Smooth muscle cell (in vitro differentiated cells): ENCODE results near the gene IBA57. TPM values are rescaled to one million over a fixed set of nuclear protein-coding genes. Genes with fewer than 3 reads are reported as not detected.
A peak's percentile ranks its signal among the peaks of the same experiment; 100 is the strongest.

ENCODE experiments used
- DNase-seq: peaks from one replicate; lab custom pipeline; 2025; ENCODE audit not compliant: unreplicated experiment; lab: John Stamatoyannopoulos, UW
- H2AFZ ChIP-seq: fragments of 200-600 bp; sonication (generic); 2 replicates; pipeline ENCODE4 v1.6.0; 2016; ENCODE audit warnings: antibody characterized with exemption, low read depth, mild to moderate bottlenecking
- H3F3A ChIP-seq: fragments of 200-600 bp; sonication (generic); 2 replicates; pipeline ENCODE4 v1.6.0; 2017; ENCODE audit warnings: antibody characterized with exemption, low read depth
- H3K27ac ChIP-seq: fragments of 200-600 bp; sonication (generic); 2 replicates; pipeline ENCODE4 v1.5.1; 2016; ENCODE audit warnings: low read depth, mild to moderate bottlenecking
- H3K27me3 ChIP-seq: fragments of 200-600 bp; sonication (generic); 2 replicates; pipeline ENCODE4 v1.6.1; 2016; ENCODE audit warnings: low read depth, mild to moderate bottlenecking
- H3K36me3 ChIP-seq: fragments of 200-600 bp; sonication (generic); 2 replicates; pipeline ENCODE4 v1.5.1; 2016; ENCODE audit warnings: low read depth
- H3K4me1 ChIP-seq: fragments of 200-600 bp; sonication (generic); 2 replicates; pipeline ENCODE4 v1.5.1; 2016; ENCODE audit warnings: low read depth
- H3K4me2 ChIP-seq: fragments of 200-600 bp; sonication (generic); 2 replicates; pipeline ENCODE4 v1.6.0; 2016; ENCODE audit warnings: mild to moderate bottlenecking
- H3K4me3 ChIP-seq: fragments of 200-600 bp; sonication (generic); 2 replicates; pipeline ENCODE4 v1.5.1; 2016; ENCODE audit warnings: mild to moderate bottlenecking
- H3K79me2 ChIP-seq: fragments of 200-600 bp; sonication (generic); 2 replicates; pipeline ENCODE4 v1.6.0; 2016; ENCODE audit warnings: low read depth, mild to moderate bottlenecking
- H3K9ac ChIP-seq: fragments of 200-600 bp; sonication (generic); 2 replicates; pipeline ENCODE4 v1.6.0; 2016; ENCODE audit warnings: low read depth
- H3K9me3 ChIP-seq: fragments of 200-600 bp; sonication (generic); replicated peaks from 2 replicates; pipeline ENCODE4 v1.5.1; 2016; ENCODE audit warnings: low read depth
- H4K20me1 ChIP-seq: fragments of 200-600 bp; sonication (generic); 2 replicates; pipeline ENCODE4 v1.6.0; 2016; ENCODE audit warnings: low read depth
- WGBS: methylation state at CpG from one replicate; pipeline ENCODE4 v1.1.7; 2016; ENCODE audit warnings: low lambda C conversion rate; 5-methylcytosine and 5-hydroxymethylcytosine counted together
- polyA plus RNA-seq: library from polyadenylated mRNA; unstranded; fragments of >200 nt; fragmentation: Nextera tagmentation; extraction: Ambion mirVana; gene quantifications from 2 replicates; pipeline ENCODE4 v1.2.1, GENCODE V29; 2016
- total RNA-seq: library from RNA; depleted of rRNA; stranded (reverse); fragments of >200 nt; gene quantifications from 2 replicates; pipeline ENCODE4 v1.2.3, GENCODE V29; 2014
- TF ChIP-seq, protein P1 (sequence below): fragments of 200-600 bp; sonication (generic); IDR thresholded peaks from 2 replicates; pipeline ENCODE4 v1.5.1; 2017; ENCODE audit warnings: borderline replicate concordance, mild to moderate bottlenecking, antibody characterized with exemption; ENCODE audit not compliant: insufficient read depth, poor library complexity, severe bottlenecking

Gene IBA57
- total and polyA plus RNA-seq, 2 experiments from 2014 or later, result 1.6 to 1.8 TPM

DNA sequence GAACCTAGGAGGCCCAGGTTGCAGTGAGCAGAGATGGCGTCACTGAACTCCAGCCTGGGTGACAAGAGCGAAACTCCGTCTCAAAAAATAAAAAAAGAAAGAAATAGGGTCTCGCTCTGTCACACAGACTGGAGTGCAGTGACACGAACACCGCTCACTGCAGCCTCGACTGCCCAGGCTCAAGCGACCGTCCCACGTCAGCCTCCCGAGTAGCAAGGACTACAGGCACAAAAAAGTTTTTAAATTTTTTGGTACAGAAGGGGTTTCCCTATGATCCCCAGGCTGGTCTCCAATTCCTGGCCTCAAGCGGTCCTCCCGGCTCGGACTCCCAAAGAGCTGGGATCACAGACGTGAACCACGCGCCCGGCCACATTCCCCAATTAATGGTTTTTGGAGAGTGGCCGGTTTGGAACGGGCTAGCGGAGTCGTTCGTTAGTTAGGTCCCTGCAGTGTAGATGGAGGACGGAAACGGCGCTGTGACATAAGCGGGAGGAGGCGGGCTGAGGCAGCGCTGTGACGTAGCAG is 26.1 kb upstream of the IBA57 start:
- 24% methylated on average over 30 of the region's 30 CpGs for WGBS
- Histone ChIP-seq H4K20me1 (peaks cover 39% of the 10 kb centered on the region), H3K9ac (peak overlapping the region; percentile 59), H3K4me2 (peak overlapping the region; percentile 78), H3K4me1 (peaks cover 11% of the 10 kb centered on the region), H3K9me3 (no peaks in the 10 kb centered on the region), H3K79me2 (peaks cover 43% of the 10 kb centered on the region), H3K27me3 (peaks cover 25% of the 10 kb centered on the region), H3K27ac (peak overlapping the region; percentile 64), H3K4me3 (peak overlapping the region; percentile 89), H3F3A (no peaks in the 10 kb centered on the region), H2AFZ (peak overlapping the region; percentile 46), H3K36me3 (no peaks in the 10 kb centered on the region)
- DNase-seq, result no peak
- TF ChIP-seq, protein P1, sequence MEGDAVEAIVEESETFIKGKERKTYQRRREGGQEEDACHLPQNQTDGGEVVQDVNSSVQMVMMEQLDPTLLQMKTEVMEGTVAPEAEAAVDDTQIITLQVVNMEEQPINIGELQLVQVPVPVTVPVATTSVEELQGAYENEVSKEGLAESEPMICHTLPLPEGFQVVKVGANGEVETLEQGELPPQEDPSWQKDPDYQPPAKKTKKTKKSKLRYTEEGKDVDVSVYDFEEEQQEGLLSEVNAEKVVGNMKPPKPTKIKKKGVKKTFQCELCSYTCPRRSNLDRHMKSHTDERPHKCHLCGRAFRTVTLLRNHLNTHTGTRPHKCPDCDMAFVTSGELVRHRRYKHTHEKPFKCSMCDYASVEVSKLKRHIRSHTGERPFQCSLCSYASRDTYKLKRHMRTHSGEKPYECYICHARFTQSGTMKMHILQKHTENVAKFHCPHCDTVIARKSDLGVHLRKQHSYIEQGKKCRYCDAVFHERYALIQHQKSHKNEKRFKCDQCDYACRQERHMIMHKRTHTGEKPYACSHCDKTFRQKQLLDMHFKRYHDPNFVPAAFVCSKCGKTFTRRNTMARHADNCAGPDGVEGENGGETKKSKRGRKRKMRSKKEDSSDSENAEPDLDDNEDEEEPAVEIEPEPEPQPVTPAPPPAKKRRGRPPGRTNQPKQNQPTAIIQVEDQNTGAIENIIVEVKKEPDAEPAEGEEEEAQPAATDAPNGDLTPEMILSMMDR, result no peak

DNA sequence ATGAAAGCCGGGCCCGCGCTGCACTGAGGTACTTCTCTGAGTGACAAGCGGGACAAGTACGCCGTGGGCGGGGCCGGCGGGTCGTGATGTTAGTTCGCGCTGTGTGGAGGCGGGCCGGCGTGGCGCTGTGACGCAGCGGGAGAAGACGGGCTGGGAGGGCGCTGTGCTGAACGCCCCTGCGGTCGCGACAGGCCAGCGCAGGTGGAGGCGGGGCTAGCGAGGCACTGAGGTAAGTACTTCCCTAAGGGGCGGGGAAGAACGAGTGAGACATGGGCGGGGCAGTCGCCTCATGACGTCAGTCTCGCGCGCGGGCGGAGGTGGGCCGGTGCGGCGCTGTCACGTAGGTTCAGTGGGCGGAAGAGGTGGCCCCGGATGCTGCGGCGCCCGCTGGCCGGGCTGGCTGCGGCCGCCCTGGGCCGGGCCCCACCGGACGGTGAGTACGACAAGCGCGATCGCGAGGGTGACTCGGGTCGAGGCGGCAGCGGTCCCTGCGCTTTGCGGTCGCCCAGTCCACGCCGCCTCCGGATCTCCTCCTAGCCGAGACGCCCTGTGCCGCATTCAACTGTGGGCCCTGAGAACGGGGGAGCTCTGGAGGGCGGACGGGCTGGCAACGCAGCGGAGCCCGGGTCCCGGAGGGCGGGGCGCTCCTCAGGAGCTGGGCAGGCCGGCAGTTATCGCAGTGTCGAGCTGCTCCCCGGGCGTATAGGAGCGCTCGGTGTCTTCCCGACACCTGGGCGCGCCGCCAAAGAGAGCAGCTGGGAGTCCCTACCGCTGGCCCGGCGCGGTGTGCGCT is 25.5 kb upstream of the IBA57 start, which contains the start of gene GUK1:
GUK1 (plus strand) TSS at position 349 of the 793 bp plus-strand sequence; CDS start at position 373, 24 bp downstream.
- peak within 1 kb of the TSS; percentile 97 for H3K9ac ChIP-seq
- no peaks in the 10 kb centered on the region for H3F3A ChIP-seq
- H3K4me3 ChIP-seq, result peak within 1 kb of the TSS; percentile 89
- peak; percentile 98 for DNase-seq
- TF ChIP-seq, protein P1, result no peak
- H3K79me2 ChIP-seq, result peaks cover 48% of the 10 kb centered on the region
- peaks cover 11% of the 10 kb centered on the region for H3K4me1 ChIP-seq
- peak within 1 kb of the TSS; percentile 98 for H3K4me2 ChIP-seq
- H3K27me3 ChIP-seq, result peaks cover 18% of the 10 kb centered on the region
- peak within 1 kb of the TSS; percentile 46 for H2AFZ ChIP-seq
- H3K36me3 ChIP-seq, result no peaks in the 10 kb centered on the region
- H3K27ac ChIP-seq, result peak within 1 kb of the TSS; percentile 91
- peaks cover 46% of the 10 kb centered on the region for H4K20me1 ChIP-seq
- H3K9me3 ChIP-seq, result no peaks in the 10 kb centered on the region
- WGBS, result under 1% methylated on average over 61 of the region's 95 CpGs

DNA sequence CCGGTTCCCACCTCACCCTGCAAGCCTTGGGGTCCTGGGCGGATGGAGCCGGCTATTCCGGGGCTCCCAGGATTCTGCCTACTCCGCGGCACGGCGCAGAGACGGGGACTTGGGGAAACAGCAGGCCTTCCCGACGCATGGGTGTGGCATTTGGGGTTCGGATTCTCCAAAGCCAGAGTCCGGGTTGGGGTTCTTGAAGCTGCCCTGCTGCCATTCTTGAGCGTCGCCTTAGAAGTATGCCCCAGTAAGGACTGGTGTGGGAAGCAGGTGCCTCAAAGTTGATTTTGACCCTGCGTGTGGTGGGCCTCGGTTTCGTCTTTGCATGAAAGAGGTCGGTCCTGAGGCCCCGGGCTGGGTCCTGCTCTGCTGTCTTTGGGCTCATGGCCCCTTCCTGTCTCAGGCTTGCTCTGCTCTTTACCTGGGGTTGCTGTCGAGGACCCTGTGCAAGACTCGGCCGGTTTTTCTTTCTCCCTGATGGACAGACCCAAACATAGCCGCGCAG is 24.8 kb upstream of the IBA57 start:
- whole genome bisulfite sequencing, result 21% methylated on average over 25 of the region's 25 CpGs
- H3K9ac ChIP-seq, result peak overlapping the region; percentile 97
- peak overlapping the region; percentile 89 for H3K4me3 ChIP-seq
- H4K20me1 ChIP-seq, result peaks cover 53% of the 10 kb centered on the region
- H3K4me2 ChIP-seq, result peak overlapping the region; percentile 98
- H2AFZ ChIP-seq, result no peak overlapping the region
- peaks cover 11% of the 10 kb centered on the region for H3K4me1 ChIP-seq
- H3K79me2 ChIP-seq, result peaks cover 55% of the 10 kb centered on the region
- no peaks in the 10 kb centered on the region for H3F3A ChIP-seq
- no peaks in the 10 kb centered on the region for H3K36me3 ChIP-seq
- H3K9me3 ChIP-seq, result no peaks in the 10 kb centered on the region
- DNase-seq, result no peak
- peak overlapping the region; percentile 91 for H3K27ac ChIP-seq
- TF ChIP-seq, protein P1, result no peak
- H3K27me3 ChIP-seq, result peaks cover 12% of the 10 kb centered on the region
